HG03039 (cell line): ENCODE results near the gene TMEFF2.
"Not testable (repeated sequence)": the region's sequence is repeated elsewhere in the genome, so short reads cannot be mapped to it uniquely, and the experiment has no call there.

Experiments used
- ATAC-seq: cut with Tn5 transposase; IDR thresholded peaks from one replicate; pipeline ENCODE4 v1.9.1; 2021; ENCODE audit warnings: mild to moderate bottlenecking, moderate library complexity; ENCODE audit not compliant: unreplicated experiment

Gene TMEFF2

DNA sequence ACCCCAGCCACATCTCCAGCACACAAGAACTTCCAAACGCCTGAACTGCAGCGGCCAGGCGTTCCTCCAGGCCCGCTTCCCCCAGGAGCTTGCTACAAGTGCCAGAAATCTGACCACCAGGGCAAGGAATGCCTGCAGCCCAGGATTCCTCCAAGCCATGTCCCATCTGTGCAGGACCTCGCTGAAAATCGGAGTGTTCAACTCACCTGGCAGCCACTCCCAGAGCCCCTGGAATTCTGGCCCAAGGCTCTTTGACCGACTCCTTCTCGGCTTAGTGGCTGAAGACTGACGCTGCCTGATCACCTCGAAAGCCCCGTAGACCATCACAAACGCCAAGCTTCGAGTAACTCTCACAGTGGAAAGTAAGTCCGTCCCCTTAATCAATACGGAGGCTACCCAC lies 62.1 kb downstream of the TMEFF2 start:
- not testable (repeated sequence) for ATAC-seq

DNA sequence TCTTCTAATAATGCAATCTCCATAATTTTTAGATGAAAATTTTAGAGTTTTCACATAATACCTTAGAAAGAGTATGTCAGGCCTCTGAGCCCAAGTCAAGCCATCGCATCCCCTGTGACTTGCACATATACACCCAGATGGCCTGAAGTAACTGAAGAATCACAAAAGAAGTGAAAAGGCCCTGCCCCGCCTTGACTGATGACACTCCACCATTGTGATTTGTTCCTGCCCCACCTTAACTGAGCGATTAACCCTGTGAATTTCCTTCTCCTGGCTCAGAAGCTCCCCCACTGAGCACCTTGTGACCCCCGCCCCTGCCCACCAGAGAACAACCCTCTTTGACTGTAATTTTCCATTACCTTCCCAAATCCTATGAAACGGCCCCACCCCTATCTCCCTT lies 64.4 kb downstream of the TMEFF2 start:
- ATAC-seq, result not testable (repeated sequence)

DNA sequence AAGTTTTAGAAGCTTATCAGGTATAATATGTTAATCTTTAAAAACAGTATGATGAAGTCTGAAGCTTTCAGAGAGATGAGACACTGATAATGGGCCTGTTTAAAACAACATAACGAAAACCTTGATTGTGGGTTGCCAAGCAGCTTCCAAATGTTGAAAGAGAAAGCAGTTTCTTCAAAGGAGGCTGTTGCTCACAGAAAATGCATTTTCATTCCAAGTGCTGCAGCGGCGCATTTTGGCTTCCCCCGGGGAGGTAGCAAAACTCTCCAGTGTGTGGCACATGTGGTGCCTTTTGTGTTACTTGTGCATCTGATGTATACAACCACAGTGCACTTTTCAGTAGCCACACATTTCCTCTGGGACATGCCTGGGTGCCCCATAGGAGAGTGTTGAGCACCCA lies 66.1 kb downstream of the TMEFF2 start:
- no peak for ATAC-seq

DNA sequence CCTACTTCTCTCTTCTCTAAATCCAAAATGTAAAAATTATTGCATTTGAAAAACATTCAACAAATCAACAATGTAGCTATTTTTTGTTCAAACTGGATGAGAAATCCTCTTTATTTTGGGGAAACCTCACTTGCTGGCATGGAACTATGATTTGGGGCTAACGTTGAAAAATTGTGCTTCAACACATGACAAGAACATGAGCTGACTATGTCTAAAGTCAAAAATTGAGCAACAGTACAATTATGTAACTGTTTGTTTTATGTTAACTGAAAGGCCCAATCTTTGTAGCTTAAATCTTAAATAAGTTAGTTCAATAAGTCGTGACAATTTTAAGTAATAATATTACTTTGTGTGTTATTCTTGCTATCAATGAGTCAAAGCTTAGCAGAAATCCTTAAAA lies 67.3 kb downstream of the TMEFF2 start:
- ATAC-seq, result no peak

DNA sequence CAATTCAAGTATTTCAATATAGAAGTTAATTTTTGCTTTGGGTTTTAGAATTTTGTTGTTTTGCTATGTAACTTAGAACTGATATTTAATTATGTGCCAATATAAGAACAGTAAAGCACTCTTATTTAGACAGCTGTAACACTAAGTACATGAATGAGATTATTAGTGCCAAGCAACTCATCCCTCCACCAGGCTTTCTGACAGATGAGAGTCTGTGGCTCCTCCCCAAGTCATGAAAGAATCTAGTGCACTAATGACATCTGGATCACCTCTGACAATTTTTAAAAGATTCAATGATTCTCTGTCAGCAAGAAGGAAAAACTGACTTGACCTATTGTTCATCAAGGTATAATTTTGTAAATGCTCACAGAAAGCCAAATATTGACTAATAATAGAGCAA lies 67.8 kb downstream of the TMEFF2 start:
- ATAC-seq, result no peak

DNA sequence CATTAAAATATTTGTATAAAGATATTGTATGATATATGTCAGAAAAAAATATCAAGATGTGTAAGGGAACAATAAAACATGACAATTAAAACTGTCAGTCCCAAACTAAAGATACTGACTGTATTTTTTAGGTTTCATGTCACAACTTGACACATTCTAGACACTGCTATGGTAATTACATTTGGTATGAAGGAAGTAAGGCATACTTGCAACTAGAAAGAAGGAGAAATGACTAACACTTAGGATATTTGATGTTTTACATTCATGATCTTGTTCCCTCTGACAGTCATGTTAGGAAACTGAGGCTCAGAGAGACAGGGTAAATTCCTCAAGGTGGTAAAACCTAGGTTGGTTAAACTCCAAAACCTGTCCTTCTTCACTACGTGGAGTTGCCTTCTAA lies 68.3 kb downstream of the TMEFF2 start:
- ATAC-seq, result no peak

DNA sequence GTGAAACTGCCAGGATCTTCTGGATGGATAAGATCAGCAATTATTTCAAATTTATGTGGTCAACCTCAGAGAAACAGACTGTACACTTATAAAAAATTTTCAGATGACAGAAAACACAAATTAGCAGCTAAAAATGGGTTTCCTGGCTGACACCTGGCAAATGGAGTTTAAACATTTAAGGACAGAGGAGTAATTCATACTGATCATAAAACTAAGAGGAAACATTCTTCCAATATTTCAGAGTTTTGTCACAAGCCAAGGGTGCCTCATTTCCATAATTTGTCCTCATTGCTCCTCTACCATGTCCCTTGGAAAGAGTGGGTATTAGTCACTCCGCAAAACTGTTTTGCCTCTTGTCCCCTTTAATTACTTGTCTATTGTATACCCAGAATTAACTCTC lies 70.2 kb downstream of the TMEFF2 start:
- ATAC-seq, result no peak

DNA sequence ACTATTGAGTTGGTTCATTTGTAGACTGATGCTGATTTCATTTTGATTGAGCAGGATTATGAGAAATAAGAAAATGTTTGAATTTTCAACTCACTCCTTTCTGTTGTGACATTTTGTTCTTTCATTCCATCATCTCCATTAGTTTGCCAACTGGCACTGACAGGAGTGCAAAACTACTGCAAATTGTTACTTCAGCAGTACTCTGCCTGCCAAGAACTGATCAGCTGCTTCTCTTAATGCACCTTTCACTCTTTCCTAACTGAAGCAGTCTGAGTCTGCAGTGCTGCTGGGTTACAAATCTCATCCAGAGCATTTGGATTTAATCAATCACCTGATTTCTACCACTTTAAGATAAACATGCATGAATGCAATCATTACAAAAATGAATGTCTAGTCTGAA lies 70.9 kb downstream of the TMEFF2 start:
- no peak for ATAC-seq

DNA sequence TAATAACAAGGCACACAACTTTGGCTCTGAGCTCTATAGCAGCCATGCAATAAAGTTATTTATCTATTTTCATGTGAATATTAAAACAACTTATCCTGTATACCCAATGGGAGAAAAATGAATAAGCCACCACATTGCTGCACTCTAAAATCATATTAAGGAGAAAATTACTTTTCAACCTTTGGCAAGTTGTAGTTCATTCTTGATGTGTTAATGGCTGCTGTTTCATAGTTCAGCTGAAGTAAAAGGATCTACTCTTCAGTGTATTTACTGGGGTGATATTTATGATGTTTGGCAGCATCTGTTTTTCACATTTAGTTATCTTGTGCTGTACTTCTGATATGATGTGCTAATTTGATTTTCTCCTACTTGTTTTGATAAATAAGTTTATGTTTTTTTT lies 71.8 kb downstream of the TMEFF2 start:
- ATAC-seq, result no peak

DNA sequence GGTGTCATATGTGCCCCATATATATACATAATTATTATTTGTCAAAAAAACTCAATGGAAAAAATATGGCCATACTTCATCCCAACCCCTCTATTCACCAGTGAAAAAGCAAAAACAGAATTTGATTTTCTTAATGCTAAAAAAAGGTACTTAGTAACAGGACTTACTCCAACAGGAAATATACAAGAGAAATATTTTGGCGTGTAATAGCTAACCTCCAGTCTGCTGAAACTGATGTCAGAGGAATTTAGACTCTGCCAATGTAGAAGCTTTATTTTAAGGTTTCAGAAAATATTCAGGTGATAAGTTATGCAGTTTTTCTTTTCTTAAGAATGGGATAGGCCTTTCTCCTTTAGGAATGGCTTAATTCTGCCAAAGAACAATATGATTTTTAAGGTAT lies 72.6 kb downstream of the TMEFF2 start:
- no peak for ATAC-seq

DNA sequence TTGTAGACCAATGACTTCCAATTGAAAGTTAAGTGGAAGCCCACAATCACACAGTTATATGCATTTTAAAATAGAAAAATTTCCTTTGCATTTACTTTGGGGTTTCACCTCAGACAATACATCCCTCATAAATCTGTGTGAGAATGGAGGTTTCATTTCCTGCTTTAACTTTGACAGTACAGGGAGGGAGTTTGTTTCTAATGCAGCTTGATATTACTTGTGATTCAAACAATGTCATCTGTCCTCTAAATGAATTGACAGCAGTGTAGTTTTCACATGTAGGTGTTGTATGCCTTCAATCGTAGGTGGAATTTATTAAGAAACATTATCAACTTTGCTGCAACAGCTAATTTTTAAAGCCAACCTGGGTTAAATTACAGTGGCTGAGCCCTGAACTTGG lies 75.2 kb downstream of the TMEFF2 start:
- no peak for ATAC-seq

DNA sequence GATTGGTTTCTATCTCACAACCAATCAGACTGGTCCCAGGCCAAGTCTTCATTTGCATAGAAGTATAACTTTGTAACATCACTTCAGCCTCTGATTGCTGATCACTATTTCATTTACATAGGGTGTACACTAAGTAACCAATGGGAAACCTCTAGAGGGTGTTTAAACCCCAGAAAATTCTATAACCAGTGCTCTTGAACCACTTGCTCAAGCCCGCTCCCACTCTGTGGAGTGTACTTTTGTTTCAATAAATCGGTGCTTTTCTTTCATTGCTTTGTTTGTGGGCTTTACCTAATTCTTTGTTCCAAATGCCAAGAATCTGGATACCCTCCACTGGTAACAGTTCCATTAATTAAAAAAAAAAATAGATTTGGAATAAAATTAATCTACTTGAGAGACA lies 77.0 kb downstream of the TMEFF2 start:
- ATAC-seq, result no peak

DNA sequence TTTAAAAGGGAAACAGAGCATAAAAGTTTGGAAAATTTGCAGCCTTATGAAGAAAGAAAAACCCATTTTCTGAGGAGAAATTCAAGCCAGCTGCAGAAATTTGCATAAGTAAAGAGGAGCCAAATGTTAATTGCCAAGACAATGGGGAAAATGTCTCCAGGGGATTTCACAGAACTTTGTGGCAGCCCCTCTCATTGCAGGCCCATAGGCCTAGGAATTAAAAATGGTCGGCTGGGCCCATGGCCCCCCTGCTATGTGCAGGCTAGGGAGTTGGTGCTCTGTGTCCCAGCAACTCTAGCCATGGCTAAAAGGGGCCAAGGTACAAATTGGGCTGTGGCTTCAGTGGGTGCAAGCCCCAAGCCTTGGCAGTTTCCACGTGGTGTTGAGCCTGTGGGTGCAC lies 83.2 kb downstream of the TMEFF2 start:
- not testable (repeated sequence) for ATAC-seq

DNA sequence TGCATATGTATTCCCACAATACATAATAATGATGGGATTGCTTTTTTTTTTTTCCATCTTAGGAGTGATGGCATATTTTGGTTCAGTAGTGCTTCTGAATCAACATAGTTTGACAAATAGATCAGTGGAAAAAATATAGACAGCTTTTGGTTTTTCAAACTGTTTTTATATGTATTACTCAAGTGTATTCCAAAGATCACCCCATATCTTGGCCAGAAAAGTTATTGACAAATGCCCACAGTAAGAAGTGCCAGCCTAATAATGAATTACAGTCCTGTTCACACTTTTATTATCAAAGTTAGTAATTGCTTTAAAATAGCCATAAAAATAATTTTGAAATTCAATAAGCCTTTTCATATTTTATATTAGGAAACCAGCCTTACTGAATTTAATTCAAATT lies 95.0 kb downstream of the TMEFF2 start:
- no peak for ATAC-seq

DNA sequence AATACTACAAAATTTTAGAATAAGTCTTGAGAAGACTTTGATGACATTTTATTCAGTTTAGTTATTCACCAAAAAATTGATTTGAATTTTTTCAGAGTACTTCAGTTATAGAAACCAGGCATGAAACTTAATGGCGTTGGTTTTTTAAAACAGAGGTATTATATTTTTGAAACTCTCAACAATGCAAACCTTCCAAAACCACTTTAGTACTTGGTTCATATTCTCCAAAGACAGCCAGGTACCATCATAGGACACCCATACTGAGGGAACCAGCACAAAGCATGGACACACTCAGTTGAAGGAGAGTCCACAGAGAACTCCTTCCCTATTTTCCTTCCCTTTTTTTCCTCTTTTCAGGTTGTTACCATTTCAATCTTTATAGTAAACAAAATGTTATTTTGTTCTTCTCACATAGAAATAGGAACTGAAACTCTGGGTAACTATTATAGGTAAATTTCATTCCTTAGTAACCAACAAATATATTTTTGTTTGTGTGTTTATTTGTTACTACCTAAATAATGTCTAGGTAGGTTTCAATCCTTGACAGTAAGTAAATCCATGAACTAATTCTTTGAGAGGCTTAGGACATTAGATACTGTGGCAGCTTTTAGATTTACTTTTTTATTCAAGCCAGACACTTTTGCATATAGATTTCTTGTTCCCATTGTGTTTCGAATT lies 95.8 kb downstream of the TMEFF2 start:
- ATAC-seq, result no peak

DNA sequence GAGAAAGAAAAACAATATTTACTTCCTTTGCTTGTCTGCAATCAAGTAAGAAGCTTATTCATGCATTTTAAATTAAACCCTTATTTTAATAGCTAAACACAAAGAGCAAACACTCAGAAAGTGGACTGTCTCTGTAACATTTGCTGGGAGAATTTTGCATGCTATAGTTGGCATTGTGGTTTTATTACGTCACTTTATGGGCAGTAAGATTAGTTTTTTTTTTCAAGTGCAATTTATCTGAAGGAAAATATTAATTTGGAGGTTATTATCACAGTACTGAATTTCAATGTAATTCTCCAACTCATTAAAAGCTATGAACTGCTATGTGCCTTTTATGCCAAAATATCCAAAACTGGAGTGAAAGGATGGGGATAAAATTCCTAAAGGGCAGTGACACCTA lies 103.3 kb downstream of the TMEFF2 start:
- no peak for ATAC-seq

DNA sequence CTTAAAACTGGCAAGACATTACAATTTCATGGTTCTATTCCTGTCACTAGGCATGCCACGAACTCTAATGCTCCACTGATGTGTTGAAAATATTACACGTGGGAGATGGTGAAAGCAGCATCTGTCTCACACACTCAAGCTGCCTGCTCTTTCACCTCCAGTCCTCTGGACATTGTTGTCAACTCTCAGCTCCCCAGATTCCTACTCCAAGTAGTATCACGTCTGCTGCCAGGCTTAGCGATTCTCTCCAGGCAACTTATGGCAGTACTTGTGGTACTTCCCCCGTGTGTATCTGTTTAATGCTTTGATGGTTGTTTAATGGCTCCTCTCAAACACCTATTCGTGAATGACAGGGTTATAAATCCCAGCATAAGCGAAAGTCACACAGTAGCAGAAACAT lies 103.8 kb downstream of the TMEFF2 start:
- no peak for ATAC-seq

DNA sequence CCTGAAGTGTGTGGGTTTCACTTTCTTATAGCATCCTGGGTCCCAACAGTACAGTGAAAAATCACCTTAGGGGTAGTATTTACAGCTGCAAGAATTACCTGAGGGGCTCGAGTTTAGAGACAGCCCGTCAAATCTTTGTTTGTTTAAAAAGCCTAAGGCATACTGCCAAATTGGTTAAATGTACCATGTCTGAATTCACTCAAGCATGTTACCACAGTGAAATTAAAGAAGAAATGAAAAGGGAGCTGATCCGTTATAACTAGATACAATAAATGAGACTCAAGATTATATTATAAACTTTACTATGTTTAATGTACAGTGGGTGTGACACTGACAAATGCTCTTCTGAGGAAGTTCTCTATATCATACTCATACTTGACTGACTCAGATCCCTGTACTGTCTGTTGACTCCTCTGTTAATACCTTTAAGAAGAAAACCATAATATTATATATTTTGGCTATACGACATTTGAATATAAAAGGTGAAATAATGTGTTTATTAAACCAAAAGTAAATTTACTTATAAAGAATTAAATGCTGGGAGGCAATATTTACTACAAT lies 107.3 kb downstream of the TMEFF2 start:
- no peak for ATAC-seq

DNA sequence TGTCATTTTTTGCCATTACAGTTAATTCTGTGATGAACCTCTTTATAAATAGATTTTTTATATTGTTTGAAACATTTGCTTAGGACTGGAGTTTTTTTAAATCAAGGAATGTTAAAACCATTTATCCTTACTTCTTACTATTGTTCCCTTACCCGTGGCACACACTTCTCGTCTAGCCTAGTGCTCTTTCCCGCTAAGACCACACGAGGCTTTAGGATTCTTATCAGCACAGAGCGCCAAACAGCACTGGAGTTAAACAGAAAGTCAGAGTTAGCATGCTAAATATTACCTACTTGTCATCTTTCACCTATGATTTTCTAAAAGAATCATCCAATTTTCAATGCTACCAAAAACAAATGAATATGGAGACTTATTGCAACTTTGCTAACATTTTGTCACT lies 112.6 kb downstream of the TMEFF2 start:
- ATAC-seq, result no peak

DNA sequence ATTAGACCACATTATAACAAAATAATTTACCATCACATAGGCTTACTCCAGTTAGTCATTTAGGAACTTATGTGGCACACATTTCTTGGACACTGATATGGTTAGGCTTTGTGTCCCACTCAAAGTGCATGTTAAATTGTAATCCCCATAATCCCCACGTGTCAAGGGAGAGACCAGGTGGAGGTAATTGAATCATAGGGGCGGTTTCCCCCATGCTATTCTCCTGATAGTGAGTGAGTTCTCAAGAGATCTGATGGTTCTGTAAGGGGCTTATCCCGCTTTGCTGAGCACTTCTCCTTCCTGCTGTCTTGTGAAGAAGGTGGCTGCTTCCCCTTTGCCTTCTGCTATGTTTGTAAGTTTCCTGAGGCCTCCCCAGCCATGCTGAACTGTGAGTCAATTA lies 114.6 kb downstream of the TMEFF2 start:
- not testable (repeated sequence) for ATAC-seq

DNA sequence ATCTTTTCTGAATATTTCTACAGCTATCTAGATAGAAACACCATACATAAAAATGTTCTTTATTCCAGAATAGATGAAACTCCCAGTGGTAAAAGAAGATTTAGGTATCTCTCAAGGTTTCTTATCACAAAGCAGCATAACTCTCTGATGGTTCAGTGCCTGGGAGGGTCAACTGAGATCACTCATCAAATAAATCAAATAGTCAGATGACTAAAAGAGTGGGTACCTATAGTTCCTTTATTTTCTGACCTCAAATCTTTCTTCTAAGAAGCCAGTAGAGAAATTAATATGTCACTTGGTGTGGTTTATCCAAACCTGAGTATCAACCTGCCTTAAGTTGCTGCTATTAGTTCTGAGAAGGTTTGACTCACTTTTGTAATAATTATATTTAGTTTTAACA lies 120.9 kb downstream of the TMEFF2 start:
- no peak for ATAC-seq

DNA sequence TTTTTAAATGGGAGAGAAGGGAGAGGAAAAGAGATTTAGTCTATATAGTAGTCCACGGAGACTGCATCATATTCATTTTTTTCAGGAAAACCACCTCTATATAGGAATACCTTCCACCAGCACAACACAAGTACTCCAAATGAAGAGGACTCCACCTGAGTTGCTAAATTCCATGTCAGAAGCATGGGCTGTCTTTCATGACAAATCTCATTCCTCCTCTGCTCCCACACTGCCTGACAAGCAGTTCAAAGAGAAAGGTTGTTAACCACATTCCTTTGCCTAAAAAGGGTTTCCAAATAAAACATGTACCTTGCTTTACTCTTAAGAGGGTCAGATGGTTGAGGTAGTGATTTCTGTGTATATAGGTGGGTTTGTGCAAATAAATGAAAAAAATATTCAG lies 122.0 kb downstream of the TMEFF2 start:
- no peak for ATAC-seq

DNA sequence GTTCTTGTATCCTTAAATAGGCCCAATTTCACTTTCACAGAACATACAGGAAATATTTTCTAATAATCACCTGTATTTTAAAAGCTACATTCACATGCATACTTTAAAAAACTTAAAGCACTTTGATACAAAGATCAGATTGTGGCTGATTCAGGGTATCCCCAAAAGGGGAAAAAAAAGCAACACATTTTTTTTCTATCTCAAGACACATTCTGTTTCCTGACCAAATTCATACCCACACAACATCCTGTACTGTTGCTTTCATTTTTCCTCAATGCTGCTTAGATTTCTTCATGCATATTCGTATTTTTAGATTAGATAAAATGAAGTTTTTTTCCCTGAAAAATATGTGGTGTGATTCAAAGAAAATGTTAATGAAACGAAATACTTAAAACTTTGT lies 122.5 kb downstream of the TMEFF2 start:
- no peak for ATAC-seq
